HepG2 (cell line): ENCODE measurements around the gene BCL2L1. TPM values are rescaled to one million over a fixed set of nuclear protein-coding genes. Genes with fewer than 3 reads are reported as not detected.

ENCODE experiments used
- ATF7 ChIP-seq, 2 experiments: fragments of 450-650 bp in 1 of 2; sonication (generic) in 1 of 2; formaldehyde crosslinking in 1 of 2; IDR thresholded peaks; 2 replicates each; pipeline versions ENCODE4 v1.4.0 to v1.6.1; 2016 to 2020; ENCODE audit warnings: antibody characterized with exemption in 1 of 2, mild to moderate bottlenecking in 1 of 2, missing genetic modification reagents in 1 of 2
- BHLHE40 ChIP-seq: IDR thresholded peaks from 2 replicates; pipeline ENCODE4 v1.6.1; 2011; ENCODE audit warnings: low read length, improper control_type of control experiment
- BORCS8-MEF2B ChIP-seq: sonication (generic); formaldehyde crosslinking; IDR thresholded peaks from 2 replicates; pipeline ENCODE4 v1.8.0; 2022; ENCODE audit warnings: mild to moderate bottlenecking, missing genetic modification reagents
- FOXA1 ChIP-seq, 2 experiments: fragments of 450-650 bp in 1 of 2; sonication (generic) in 1 of 2; formaldehyde crosslinking in 1 of 2; IDR thresholded peaks; 2 replicates each; pipeline versions ENCODE4 v1.4.0 to v1.6.1; 2016 to 2020; ENCODE audit warnings: missing genetic modification reagents in 1 of 2
- MEIS1 ChIP-seq: sonication (generic); formaldehyde crosslinking; IDR thresholded peaks from 2 replicates; pipeline ENCODE4 v1.9.0; 2021; ENCODE audit warnings: mild to moderate bottlenecking, missing genetic modification reagents, moderate library complexity, borderline replicate concordance
- NFATC3 ChIP-seq: sonication (generic); formaldehyde crosslinking; IDR thresholded peaks from 2 replicates; pipeline ENCODE4 v1.5.1; 2020; ENCODE audit warnings: mild to moderate bottlenecking, missing genetic modification reagents
- NFKB2 ChIP-seq: sonication (generic); formaldehyde crosslinking; IDR thresholded peaks from 2 replicates; pipeline ENCODE4 v1.4.0; 2020; ENCODE audit warnings: missing genetic modification reagents, borderline replicate concordance
- ZNF446 ChIP-seq: sonication (generic); formaldehyde crosslinking; IDR thresholded peaks from 2 replicates; pipeline ENCODE4 v1.5.0; 2020; ENCODE audit warnings: mild to moderate bottlenecking, missing genetic modification reagents
- ZNF547 ChIP-seq: sonication (generic); formaldehyde crosslinking; IDR thresholded peaks from 2 replicates; pipeline ENCODE4 v1.5.1; 2020; ENCODE audit warnings: mild to moderate bottlenecking, missing genetic modification reagents
- ZNF724P ChIP-seq: sonication (generic); formaldehyde crosslinking; IDR thresholded peaks from 2 replicates; pipeline ENCODE4 v1.8.0; 2022; ENCODE audit warnings: missing genetic modification reagents, borderline replicate concordance
- ZNF75D ChIP-seq: sonication (generic); formaldehyde crosslinking; IDR thresholded peaks from 2 replicates; pipeline ENCODE4 v1.8.1; 2023; ENCODE audit warnings: missing genetic modification reagents, mild to moderate bottlenecking, borderline replicate concordance
- polyA plus RNA-seq, 8 experiments: library from polyadenylated mRNA; depleted of rRNA in 3 of 8; stranded (reverse) in 7 of 8; unstranded in 1 of 8; fragments of >200 nt; fragmentation: Illumina TruSeq in 4 of 8; extraction: Trizol in 4 of 8; gene quantifications; 2 replicates each; pipeline versions ENCODE4 v1.2.1 to v1.2.3, GENCODE V29; 2011 to 2016; ENCODE audit warnings: low read depth in 4 of 8, missing spikeins in 1 of 8, mixed read lengths in 1 of 8; ENCODE audit not compliant: insufficient read depth in 1 of 8
- total RNA-seq, 5 experiments: library from RNA; depleted of rRNA; stranded (reverse); fragments of >200 nt; fragmentation: Illumina TruSeq; extraction: Trizol; gene quantifications; 2 replicates each; pipeline ENCODE4 v1.2.3, GENCODE V29; 2016; ENCODE audit warnings: low read depth in 1 of 5
- TF ChIP-seq, protein P1 (sequence below): sonication (generic); formaldehyde crosslinking; IDR thresholded peaks from 2 replicates; pipeline ENCODE4 v1.5.1; 2020; ENCODE audit warnings: mild to moderate bottlenecking, missing genetic modification reagents, moderate library complexity
- TF ChIP-seq, protein P2 (sequence below): sonication (generic); formaldehyde crosslinking; IDR thresholded peaks from 2 replicates; pipeline ENCODE4 v1.4.0; 2020; ENCODE audit warnings: missing genetic modification reagents
- TF ChIP-seq, protein P3 (sequence below): sonication (generic); formaldehyde crosslinking; IDR thresholded peaks from 2 replicates; pipeline ENCODE4 v1.4.0; 2020; ENCODE audit warnings: mild to moderate bottlenecking, missing genetic modification reagents, borderline replicate concordance
- TF ChIP-seq, protein P4 (sequence below): sonication (generic); formaldehyde crosslinking; IDR thresholded peaks from 2 replicates; pipeline ENCODE4 v1.4.0; 2020; ENCODE audit warnings: mild to moderate bottlenecking, missing genetic modification reagents
- TF ChIP-seq, protein P5 (sequence below): sonication (generic); formaldehyde crosslinking; IDR thresholded peaks from 2 replicates; pipeline ENCODE4 v1.4.0; 2020; ENCODE audit warnings: low read depth, mild to moderate bottlenecking, missing genetic modification reagents

Gene BCL2L1
- total and polyA plus RNA-seq, 2 of the 13 experiments (the other 11 are each of a cell fraction or from before 2014, with no cell fraction given), result 164 to 258 TPM

DNA sequence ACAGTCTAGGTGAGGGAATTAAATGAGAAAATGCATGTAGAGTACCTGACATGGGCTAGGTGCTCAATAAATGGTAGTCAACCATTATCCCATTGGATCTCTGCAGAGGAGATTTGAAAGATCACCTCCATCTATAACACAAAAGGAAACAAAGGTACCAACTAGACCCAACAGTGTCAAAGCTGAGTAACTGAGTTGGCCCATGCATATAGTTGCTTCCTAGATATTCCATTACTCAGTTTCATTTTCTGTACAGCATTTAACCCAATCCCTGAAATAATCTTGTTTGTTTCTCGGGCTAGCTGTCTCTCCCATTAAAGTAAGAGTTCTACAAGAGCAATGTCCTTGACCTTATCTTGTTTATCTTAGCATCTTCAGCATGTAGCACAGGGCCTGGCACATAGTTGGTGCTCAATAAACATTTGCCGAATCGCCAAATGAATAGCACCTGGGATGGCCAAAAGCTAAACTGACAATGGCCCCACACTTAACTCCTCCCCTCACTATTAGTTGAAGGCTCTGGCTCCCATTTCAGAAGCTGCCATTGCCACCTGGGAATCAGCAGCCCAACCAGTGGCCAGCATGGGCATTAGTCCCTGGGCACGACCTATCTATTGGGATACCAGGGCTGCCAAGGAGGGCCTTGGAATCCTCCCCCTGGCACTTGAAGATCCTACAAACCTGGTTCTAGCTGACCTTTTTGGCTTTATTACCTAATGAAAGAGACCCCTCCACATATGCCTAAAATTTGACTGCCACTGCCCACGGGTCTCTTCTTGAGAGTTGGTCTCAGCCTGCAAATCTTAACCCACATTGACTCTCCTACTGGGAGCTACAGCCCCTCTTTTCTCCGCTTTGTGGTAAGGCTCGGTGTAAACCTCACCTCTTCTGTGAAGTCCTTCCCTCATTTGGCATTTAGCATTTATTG, 22.6 kb downstream of the BCL2L1 start (continued):
- no peak for TF ChIP-seq ATF7 (IDR thresholded peaks at IDR 0.05)
- TF ChIP-seq ATF7 (CRISPR knock-in tag; IDR thresholded peaks at IDR 0.05), result 0 out of 2 replicates have a peak, but pooled peaks have one; percentile 4
- TF ChIP-seq NFATC3 (CRISPR knock-in tag), result no peak
- 0 out of 2 replicates have a peak, but pooled peaks have one; percentile 40 for TF ChIP-seq BORCS8-MEF2B
- 0 out of 2 replicates have a peak, but pooled peaks have one; percentile 71 for TF ChIP-seq ZNF547
- 0 out of 2 replicates have a peak, but pooled peaks have one; percentile 49 for TF ChIP-seq ZNF724P (CRISPR knock-in tag)
- TF ChIP-seq, protein P1, sequence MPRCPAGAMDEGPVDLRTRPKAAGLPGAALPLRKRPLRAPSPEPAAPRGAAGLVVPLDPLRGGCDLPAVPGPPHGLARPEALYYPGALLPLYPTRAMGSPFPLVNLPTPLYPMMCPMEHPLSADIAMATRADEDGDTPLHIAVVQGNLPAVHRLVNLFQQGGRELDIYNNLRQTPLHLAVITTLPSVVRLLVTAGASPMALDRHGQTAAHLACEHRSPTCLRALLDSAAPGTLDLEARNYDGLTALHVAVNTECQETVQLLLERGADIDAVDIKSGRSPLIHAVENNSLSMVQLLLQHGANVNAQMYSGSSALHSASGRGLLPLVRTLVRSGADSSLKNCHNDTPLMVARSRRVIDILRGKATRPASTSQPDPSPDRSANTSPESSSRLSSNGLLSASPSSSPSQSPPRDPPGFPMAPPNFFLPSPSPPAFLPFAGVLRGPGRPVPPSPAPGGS, result 0 out of 2 replicates have a peak, but pooled peaks have one; percentile 30
- 0 out of 2 replicates have a peak, but pooled peaks have one; percentile 14 for TF ChIP-seq MEIS1
- TF ChIP-seq, protein P2, sequence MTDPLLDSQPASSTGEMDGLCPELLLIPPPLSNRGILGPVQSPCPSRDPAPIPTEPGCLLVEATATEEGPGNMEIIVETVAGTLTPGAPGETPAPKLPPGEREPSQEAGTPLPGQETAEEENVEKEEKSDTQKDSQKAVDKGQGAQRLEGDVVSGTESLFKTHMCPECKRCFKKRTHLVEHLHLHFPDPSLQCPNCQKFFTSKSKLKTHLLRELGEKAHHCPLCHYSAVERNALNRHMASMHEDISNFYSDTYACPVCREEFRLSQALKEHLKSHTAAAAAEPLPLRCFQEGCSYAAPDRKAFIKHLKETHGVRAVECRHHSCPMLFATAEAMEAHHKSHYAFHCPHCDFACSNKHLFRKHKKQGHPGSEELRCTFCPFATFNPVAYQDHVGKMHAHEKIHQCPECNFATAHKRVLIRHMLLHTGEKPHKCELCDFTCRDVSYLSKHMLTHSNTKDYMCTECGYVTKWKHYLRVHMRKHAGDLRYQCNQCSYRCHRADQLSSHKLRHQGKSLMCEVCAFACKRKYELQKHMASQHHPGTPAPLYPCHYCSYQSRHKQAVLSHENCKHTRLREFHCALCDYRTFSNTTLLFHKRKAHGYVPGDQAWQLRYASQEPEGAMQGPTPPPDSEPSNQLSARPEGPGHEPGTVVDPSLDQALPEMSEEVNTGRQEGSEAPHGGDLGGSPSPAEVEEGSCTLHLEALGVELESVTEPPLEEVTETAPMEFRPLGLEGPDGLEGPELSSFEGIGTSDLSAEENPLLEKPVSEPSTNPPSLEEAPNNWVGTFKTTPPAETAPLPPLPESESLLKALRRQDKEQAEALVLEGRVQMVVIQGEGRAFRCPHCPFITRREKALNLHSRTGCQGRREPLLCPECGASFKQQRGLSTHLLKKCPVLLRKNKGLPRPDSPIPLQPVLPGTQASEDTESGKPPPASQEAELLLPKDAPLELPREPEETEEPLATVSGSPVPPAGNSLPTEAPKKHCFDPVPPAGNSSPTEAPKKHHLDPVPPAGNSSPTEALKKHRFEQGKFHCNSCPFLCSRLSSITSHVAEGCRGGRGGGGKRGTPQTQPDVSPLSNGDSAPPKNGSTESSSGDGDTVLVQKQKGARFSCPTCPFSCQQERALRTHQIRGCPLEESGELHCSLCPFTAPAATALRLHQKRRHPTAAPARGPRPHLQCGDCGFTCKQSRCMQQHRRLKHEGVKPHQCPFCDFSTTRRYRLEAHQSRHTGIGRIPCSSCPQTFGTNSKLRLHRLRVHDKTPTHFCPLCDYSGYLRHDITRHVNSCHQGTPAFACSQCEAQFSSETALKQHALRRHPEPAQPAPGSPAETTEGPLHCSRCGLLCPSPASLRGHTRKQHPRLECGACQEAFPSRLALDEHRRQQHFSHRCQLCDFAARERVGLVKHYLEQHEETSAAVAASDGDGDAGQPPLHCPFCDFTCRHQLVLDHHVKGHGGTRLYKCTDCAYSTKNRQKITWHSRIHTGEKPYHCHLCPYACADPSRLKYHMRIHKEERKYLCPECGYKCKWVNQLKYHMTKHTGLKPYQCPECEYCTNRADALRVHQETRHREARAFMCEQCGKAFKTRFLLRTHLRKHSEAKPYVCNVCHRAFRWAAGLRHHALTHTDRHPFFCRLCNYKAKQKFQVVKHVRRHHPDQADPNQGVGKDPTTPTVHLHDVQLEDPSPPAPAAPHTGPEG (CRISPR knock-in tag), result 0 out of 2 replicates have a peak, but pooled peaks have one; percentile 38
- TF ChIP-seq, protein P3, sequence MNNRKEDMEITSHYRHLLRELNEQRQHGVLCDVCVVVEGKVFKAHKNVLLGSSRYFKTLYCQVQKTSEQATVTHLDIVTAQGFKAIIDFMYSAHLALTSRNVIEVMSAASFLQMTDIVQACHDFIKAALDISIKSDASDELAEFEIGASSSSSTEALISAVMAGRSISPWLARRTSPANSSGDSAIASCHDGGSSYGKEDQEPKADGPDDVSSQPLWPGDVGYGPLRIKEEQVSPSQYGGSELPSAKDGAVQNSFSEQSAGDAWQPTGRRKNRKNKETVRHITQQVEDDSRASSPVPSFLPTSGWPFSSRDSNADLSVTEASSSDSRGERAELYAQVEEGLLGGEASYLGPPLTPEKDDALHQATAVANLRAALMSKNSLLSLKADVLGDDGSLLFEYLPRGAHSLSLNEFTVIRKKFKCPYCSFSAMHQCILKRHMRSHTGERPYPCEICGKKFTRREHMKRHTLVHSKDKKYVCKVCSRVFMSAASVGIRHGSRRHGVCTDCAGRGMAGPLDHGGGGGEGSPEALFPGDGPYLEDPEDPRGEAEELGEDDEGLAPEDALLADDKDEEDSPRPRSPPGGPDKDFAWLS, result no peak
- TF ChIP-seq BHLHE40, result no peak
- TF ChIP-seq, protein P4, sequence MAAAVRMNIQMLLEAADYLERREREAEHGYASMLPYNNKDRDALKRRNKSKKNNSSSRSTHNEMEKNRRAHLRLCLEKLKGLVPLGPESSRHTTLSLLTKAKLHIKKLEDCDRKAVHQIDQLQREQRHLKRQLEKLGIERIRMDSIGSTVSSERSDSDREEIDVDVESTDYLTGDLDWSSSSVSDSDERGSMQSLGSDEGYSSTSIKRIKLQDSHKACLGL, result no peak
- TF ChIP-seq NFKB2 (CRISPR knock-in tag), result no peak
- TF ChIP-seq, protein P5, sequence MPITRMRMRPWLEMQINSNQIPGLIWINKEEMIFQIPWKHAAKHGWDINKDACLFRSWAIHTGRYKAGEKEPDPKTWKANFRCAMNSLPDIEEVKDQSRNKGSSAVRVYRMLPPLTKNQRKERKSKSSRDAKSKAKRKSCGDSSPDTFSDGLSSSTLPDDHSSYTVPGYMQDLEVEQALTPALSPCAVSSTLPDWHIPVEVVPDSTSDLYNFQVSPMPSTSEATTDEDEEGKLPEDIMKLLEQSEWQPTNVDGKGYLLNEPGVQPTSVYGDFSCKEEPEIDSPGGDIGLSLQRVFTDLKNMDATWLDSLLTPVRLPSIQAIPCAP (CRISPR knock-in tag), result no peak
- no peak for TF ChIP-seq ZNF75D (CRISPR knock-in tag)
- TF ChIP-seq FOXA1 (IDR thresholded peaks at IDR 0.05), result no peak
- TF ChIP-seq FOXA1 (CRISPR knock-in tag; IDR thresholded peaks at IDR 0.05), result peak; percentile 51
- TF ChIP-seq ZNF446 (CRISPR knock-in tag), result 0 out of 2 replicates have a peak, but pooled peaks have one; percentile 13
